GM19193 (cell line): ENCODE data around the gene PAQR9.
A peak's percentile ranks its signal among the peaks of the same experiment; 100 is the strongest.

Experiments
- POLR2A ChIP-seq: IDR thresholded peaks from 4 replicates; pipeline ENCODE4 v1.6.1; 2011; ENCODE audit not compliant: insufficient read depth, insufficient read length; ENCODE audit errors: extremely low read depth

Gene PAQR9

GRCh38 chr3:142963516-142964448 lies at the start of gene PAQR9:
Gene PAQR9 (minus strand): TSS chr3:142963674. CDS start chr3:142963336, 338 bp downstream.
- TF ChIP-seq POLR2A = no peak

GRCh38 chr3:143011705-143012104 lies 48.2 kb upstream of the PAQR9 start:
- no peak for TF ChIP-seq POLR2A

GRCh38 chr3:143010024-143010423 lies 46.5 kb upstream of the PAQR9 start:
- TF ChIP-seq POLR2A = no peak

- no peak for TF ChIP-seq POLR2A
Observed at GRCh38 chr3:143004823-143005222, 41.3 kb upstream of the PAQR9 start.

GRCh38 chr3:143002727-143003126 lies 39.3 kb upstream of the PAQR9 start:
- no peak for TF ChIP-seq POLR2A

GRCh38 chr3:143002083-143002712 lies 38.7 kb upstream of the PAQR9 start:
- no peak for TF ChIP-seq POLR2A

- peak; percentile 87 for TF ChIP-seq POLR2A
Observed at GRCh38 chr3:143001369-143002082, 38.1 kb upstream of the PAQR9 start, which contains the start of gene U2SURP. Gene U2SURP (plus strand): TSS chr3:143001570. CDS start chr3:143001629, 59 bp downstream.

GRCh38 chr3:143001034-143001368 lies 37.5 kb upstream of the PAQR9 start:
- TF ChIP-seq POLR2A = no peak

- no peak for TF ChIP-seq POLR2A
Observed at GRCh38 chr3:143000528-143000927, 37.1 kb upstream of the PAQR9 start.

GRCh38 chr3:142999881-143000280 lies 36.4 kb upstream of the PAQR9 start:
- no peak for TF ChIP-seq POLR2A

GRCh38 chr3:142998439-142998838 lies 35.0 kb upstream of the PAQR9 start:
- no peak for TF ChIP-seq POLR2A

GRCh38 chr3:142997330-142997729 lies 33.9 kb upstream of the PAQR9 start:
- TF ChIP-seq POLR2A = no peak

- no peak for TF ChIP-seq POLR2A
Observed at GRCh38 chr3:142993958-142994442, 30.5 kb upstream of the PAQR9 start.

- TF ChIP-seq POLR2A = no peak
Observed at GRCh38 chr3:142992323-142992722, 28.8 kb upstream of the PAQR9 start.

GRCh38 chr3:142990721-142991120 lies 27.2 kb upstream of the PAQR9 start:
- TF ChIP-seq POLR2A = no peak
